OCI-LY3 (cell line): ENCODE results near the gene UBE2E1.

Experiments used
- EZH2phosphoT487 ChIP-seq: fragments of 200-600 bp; shearing (Covaris generic); IDR thresholded peaks from 2 replicates; pipeline ENCODE4 v1.6.1; 2018; ENCODE audit warnings: antibody characterized with exemption, mixed run types, low read depth
- TF ChIP-seq, protein P1 (sequence below): fragments of 200-600, 300-600 bp; sonication (generic); IDR thresholded peaks from 2 replicates; pipeline ENCODE4 v1.5.1; 2014; ENCODE audit warnings: antibody characterized with exemption, low read length, low read depth

DNA sequence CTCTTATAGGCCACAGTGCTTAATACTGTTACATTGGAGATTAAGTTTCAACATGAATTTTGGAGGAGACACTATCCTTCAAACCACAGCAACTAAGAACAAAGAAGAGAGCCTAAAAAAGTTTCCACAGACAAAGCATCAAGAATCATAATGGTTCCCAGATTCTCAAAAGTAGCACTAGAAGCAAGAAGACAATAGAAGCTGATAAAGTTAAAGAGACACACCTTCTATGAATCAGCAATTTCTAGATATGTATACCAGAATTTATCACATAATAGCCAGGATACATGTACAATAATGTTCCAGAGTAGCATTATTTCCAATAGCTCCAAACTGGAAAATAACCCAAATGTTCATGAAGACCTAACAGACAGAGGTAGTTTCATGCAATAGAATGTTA is 98.8 kb downstream of the UBE2E1 start:
- TF ChIP-seq, protein P1, sequence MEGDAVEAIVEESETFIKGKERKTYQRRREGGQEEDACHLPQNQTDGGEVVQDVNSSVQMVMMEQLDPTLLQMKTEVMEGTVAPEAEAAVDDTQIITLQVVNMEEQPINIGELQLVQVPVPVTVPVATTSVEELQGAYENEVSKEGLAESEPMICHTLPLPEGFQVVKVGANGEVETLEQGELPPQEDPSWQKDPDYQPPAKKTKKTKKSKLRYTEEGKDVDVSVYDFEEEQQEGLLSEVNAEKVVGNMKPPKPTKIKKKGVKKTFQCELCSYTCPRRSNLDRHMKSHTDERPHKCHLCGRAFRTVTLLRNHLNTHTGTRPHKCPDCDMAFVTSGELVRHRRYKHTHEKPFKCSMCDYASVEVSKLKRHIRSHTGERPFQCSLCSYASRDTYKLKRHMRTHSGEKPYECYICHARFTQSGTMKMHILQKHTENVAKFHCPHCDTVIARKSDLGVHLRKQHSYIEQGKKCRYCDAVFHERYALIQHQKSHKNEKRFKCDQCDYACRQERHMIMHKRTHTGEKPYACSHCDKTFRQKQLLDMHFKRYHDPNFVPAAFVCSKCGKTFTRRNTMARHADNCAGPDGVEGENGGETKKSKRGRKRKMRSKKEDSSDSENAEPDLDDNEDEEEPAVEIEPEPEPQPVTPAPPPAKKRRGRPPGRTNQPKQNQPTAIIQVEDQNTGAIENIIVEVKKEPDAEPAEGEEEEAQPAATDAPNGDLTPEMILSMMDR = no peak
- TF ChIP-seq EZH2phosphoT487 = no peak
